Central memory CD8-positive, alpha-beta T cell (primary cell): ENCODE results near the gene TMTC2.
"Not testable (repeated sequence)": the region's sequence is repeated elsewhere in the genome, so short reads cannot be mapped to it uniquely, and the experiment has no call there.

Source experiments
- ATAC-seq: fragments of 150-1000 bp; cut with Tn5 transposase; replicated peaks from 2 replicates; pipeline ENCODE4 v1.10.0; 2022; ENCODE audit warnings: mild to moderate bottlenecking, moderate FRiP score, moderate number of reproducible peaks; ENCODE audit not compliant: poor library complexity, severe bottlenecking; ENCODE audit errors: extremely low read depth
- DNase-seq, 2 donors: peaks; one replicate each; pipeline ENCODE4 v3.0.0; 2021; ENCODE audit warnings: low spot score in 2 of 2
- H3K27ac Mint-ChIP-seq: one replicate; pipeline ENCODE4 v1.8.0; 2022; ENCODE audit warnings: low read depth, mild to moderate bottlenecking, moderate library complexity, mixed read lengths
- H3K27me3 Mint-ChIP-seq: one replicate; pipeline ENCODE4 v1.8.0; 2022; ENCODE audit warnings: mixed read lengths
- H3K36me3 Mint-ChIP-seq: one replicate; pipeline ENCODE4 v1.8.0; 2022; ENCODE audit warnings: mild to moderate bottlenecking, moderate library complexity, mixed read lengths; ENCODE audit not compliant: insufficient read depth
- H3K4me1 Mint-ChIP-seq: one replicate; pipeline ENCODE4 v1.8.0; 2022; ENCODE audit warnings: mixed read lengths
- H3K4me3 Mint-ChIP-seq: one replicate; pipeline ENCODE4 v1.8.0; 2022; ENCODE audit warnings: mild to moderate bottlenecking, moderate library complexity, mixed read lengths
- H3K9me3 Mint-ChIP-seq: one replicate; pipeline ENCODE4 v1.8.0; 2022; ENCODE audit warnings: mixed read lengths

The TMTC2 gene

DNA sequence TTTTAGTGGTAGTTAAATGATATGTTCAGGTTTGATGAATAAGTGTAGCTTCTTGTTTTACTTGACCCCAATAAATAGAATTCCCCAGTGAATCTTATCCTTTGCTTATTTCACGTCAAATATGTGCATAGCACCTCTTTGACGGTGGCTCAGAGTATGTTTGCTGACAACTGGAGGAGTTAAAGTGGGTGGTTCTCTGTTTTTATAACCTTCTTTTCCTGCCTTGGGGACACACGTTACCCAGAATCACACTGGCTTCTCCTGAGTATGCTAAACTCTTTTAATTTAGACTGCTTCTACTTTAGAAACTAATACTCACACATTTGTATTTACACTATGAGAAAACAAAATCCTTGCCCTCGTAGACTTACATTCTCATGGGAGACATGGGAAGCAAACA is 62.3 kb downstream of the TMTC2 start:
- Mint-ChIP-seq H3K4me1 (no peaks in the 10 kb centered on the region), H3K36me3 (no peaks in the 10 kb centered on the region), H3K27me3 (no peaks in the 10 kb centered on the region), H3K4me3 (no peak overlapping the region), H3K27ac (no peak overlapping the region), H3K9me3 (no peaks in the 10 kb centered on the region)
- DNase-seq = no peak
- ATAC-seq = no peak

DNA sequence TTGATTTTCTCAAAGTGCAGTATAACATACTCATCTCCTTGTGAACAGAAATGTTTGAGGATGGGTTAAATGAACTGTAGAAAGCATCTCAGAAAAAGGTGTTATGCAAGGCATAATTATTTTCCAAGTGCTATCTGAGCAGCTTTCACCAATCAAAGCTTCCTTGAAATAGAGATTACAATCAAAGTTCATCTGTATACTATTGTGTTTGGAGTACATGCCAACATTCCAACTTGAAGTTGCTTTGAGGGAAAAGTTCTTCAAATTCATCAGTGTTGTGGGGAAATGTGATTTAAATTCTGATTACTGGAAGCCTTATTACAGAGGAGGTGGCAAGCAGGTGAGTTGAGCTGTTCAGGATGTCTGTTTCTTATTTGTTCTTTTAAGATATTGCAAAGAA is 68.2 kb downstream of the TMTC2 start:
- Mint-ChIP-seq H3K4me1 (no peaks in the 10 kb centered on the region), H3K27ac (no peak overlapping the region), H3K36me3 (no peaks in the 10 kb centered on the region), H3K9me3 (no peaks in the 10 kb centered on the region), H3K27me3 (no peaks in the 10 kb centered on the region), H3K4me3 (no peak overlapping the region)
- DNase-seq (no peak), ATAC-seq (no peak)

GRCh38 chr12:82756303-82756702 is 69.6 kb downstream of the TMTC2 start:
- DNase-seq (no peak), ATAC-seq (no peak)
- no peak overlapping the region for H3K4me3 Mint-ChIP-seq
- no peaks in the 10 kb centered on the region for H3K4me1 Mint-ChIP-seq
- no peaks in the 10 kb centered on the region for H3K9me3 Mint-ChIP-seq
- H3K36me3 Mint-ChIP-seq = no peaks in the 10 kb centered on the region
- H3K27ac Mint-ChIP-seq = no peak overlapping the region
- H3K27me3 Mint-ChIP-seq = no peaks in the 10 kb centered on the region

DNA sequence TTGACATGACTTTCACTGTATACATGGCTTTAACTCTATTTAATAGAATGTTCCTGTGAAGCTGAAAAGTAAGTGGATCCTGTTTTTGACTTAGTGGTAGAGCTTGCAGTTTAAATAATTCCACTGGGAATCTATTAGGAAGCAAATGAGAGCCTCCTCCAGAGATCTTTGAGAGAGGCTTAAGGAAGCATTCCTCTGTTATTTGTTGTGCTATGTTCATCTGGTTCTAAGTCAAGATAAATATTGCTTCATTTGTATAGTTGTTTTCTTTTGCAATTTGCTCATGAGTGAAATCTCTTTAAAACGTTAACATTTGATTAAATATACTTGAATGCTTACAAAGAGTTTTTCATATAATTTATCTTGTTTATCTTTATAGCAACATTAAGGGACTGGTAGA is 70.4 kb downstream of the TMTC2 start:
- Mint-ChIP-seq H3K4me3 (no peak overlapping the region), H3K27ac (no peak overlapping the region), H3K4me1 (no peaks in the 10 kb centered on the region), H3K9me3 (no peaks in the 10 kb centered on the region), H3K27me3 (no peaks in the 10 kb centered on the region), H3K36me3 (no peaks in the 10 kb centered on the region)
- no peak for DNase-seq
- no peak for ATAC-seq

DNA sequence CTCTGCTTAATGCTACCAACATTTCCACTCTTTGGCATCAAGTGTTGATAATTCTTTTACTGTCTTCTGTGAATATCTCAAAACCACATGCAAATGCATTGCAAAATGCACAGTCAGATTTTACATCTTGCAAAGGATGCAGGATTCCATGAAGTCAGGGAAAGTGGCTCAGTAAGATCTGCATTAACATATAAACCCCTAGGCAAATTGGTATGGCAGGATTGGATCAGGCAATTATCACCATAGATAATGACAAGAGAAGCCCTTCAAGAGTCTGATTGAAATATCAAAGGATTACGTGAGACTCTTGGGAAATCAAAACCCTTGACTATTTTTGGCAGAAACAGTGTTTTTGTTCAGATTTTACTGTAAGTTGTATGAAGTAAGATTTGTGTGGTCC is 71.0 kb downstream of the TMTC2 start:
- Mint-ChIP-seq H3K4me1 (no peaks in the 10 kb centered on the region), H3K4me3 (no peak overlapping the region), H3K27ac (no peak overlapping the region), H3K9me3 (no peaks in the 10 kb centered on the region), H3K27me3 (no peaks in the 10 kb centered on the region), H3K36me3 (no peaks in the 10 kb centered on the region)
- ATAC-seq (no peak), DNase-seq (no peak)

DNA sequence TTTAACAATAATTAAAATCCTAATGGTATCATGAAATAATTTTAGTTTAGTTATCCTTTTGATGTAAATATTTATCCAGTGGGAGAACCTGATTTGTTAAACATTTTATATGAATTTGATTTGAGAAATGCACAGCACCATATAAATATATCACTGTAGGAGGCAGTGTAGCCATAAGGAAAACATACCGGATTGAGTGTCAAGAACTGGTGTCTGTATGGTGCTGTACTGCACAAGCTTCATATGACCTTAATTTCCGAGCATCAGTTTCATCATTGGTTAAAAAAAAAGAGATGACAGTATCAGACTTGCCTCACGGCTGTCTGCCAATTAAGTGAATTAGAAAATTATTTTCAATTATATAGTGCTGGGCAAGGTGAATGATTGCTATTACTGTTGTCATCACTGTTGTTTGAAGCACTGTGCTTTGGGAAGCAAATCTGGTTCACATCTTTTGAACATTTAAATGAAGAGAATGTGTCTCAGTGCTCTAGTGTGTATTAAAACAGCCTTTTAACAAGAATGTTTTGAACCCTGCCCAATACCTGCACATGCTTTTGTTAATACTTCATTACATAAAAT is 72.1 kb downstream of the TMTC2 start:
- H3K4me1 Mint-ChIP-seq = no peaks in the 10 kb centered on the region
- no peaks in the 10 kb centered on the region for H3K27me3 Mint-ChIP-seq
- no peaks in the 10 kb centered on the region for H3K9me3 Mint-ChIP-seq
- no peak for ATAC-seq
- no peak overlapping the region for H3K27ac Mint-ChIP-seq
- no peak for DNase-seq
- no peaks in the 10 kb centered on the region for H3K36me3 Mint-ChIP-seq
- no peak overlapping the region for H3K4me3 Mint-ChIP-seq

DNA sequence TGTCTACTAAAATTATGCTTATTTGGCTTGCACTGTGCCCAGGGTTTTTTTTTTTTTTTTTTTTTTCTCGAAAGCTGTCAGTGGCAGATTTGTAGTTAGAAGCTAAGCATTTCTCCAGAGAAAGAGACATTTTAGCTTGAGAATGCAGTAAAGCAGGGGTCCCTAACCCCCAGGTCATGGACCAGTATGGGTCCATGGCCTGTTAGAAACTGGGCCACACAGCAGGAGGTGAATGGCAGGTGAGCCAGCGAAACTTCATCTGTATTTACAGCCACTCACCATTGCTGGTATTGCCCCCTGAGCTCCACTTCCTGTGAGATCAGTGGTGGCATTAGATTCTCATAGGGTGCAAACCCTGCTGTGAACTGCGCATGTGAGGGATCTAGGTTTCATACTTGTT is 73.7 kb downstream of the TMTC2 start:
- no peaks in the 10 kb centered on the region for H3K4me1 Mint-ChIP-seq
- H3K27me3 Mint-ChIP-seq = no peaks in the 10 kb centered on the region
- no peak overlapping the region for H3K27ac Mint-ChIP-seq
- ATAC-seq = no peak
- H3K4me3 Mint-ChIP-seq = no peak overlapping the region
- H3K9me3 Mint-ChIP-seq = no peaks in the 10 kb centered on the region
- DNase-seq = no peak
- no peaks in the 10 kb centered on the region for H3K36me3 Mint-ChIP-seq

GRCh38 chr12:82765206-82765605 is 78.5 kb downstream of the TMTC2 start:
- not testable (repeated sequence) for DNase-seq, H3K27me3 Mint-ChIP-seq, H3K36me3 Mint-ChIP-seq, H3K4me1 Mint-ChIP-seq, H3K4me3 Mint-ChIP-seq, H3K27ac Mint-ChIP-seq, H3K9me3 Mint-ChIP-seq, ATAC-seq

DNA sequence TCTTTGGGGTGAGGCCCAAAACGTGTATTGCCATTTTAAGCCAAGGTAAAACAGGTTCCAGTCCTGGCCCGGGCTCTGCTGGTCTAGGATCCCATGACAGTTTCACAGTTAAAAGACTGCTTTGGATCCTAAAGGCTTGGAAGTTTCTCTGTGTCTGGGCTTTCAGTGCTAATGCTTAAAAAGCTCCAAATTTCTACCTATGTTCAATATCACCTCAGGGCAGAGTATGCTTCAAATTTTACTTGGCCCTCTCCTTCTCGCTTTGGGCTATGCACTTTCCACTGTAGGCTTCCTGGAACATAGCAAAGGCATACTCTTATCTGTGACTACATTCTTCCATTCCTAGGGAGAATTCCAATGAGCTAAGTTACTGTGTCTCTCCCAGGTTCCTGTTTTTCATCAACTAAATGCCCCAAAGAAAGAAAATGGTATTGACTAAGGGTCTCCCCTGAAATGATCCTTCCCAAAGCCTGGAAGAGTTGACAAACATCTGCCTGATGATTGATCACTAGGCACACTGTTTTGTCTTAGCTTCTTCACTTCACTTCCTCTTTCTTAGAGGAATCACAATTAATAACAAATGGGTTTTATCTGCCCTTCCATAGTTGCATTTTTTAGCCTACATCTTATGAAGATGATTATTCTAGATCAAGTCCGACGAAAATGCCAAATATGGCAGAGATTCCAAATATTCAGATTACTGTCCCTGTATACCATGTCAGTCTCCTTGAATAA is 79.4 kb downstream of the TMTC2 start:
- Mint-ChIP-seq H3K27me3 (no peaks in the 10 kb centered on the region), H3K4me1 (no peaks in the 10 kb centered on the region), H3K4me3 (no peak overlapping the region), H3K36me3 (peaks cover 1% of the 10 kb centered on the region), H3K9me3 (no peaks in the 10 kb centered on the region), H3K27ac (no peak overlapping the region)
- ATAC-seq (no peak), DNase-seq (no peak)

GRCh38 chr12:82774666-82775065 is 88.0 kb downstream of the TMTC2 start:
- H3K4me1 Mint-ChIP-seq = peaks cover 6% of the 10 kb centered on the region
- H3K36me3 Mint-ChIP-seq = no peaks in the 10 kb centered on the region
- no peak overlapping the region for H3K27ac Mint-ChIP-seq
- ATAC-seq (no peak), DNase-seq (no peak)
- no peaks in the 10 kb centered on the region for H3K27me3 Mint-ChIP-seq
- no peak overlapping the region for H3K4me3 Mint-ChIP-seq
- no peaks in the 10 kb centered on the region for H3K9me3 Mint-ChIP-seq

DNA sequence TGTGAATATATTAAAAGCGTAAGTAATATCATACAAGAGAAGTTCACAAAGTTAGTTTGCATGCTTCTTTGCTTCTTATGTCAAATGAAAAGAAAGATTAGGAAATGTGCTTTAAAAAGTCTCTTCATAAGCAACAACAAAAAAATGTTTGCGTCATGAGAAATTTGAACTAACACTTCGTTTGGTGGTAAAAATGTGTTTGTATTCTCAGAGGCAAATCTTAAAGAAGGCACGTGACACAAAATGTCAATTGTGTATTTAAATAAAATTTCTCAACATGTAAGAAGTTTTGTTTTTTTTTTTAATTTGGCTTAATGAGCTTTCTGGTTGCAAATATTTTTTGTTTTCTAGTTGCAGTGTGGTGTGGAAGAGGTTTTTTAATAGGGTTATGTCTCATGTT is 93.8 kb downstream of the TMTC2 start:
- no peak overlapping the region for H3K4me3 Mint-ChIP-seq
- no peak overlapping the region for H3K27ac Mint-ChIP-seq
- DNase-seq = no peak
- no peaks in the 10 kb centered on the region for H3K27me3 Mint-ChIP-seq
- peaks cover 2% of the 10 kb centered on the region for H3K36me3 Mint-ChIP-seq
- H3K4me1 Mint-ChIP-seq = peaks cover 6% of the 10 kb centered on the region
- H3K9me3 Mint-ChIP-seq = no peaks in the 10 kb centered on the region
- ATAC-seq = no peak

- no peak overlapping the region for H3K4me3 Mint-ChIP-seq
- peaks cover 6% of the 10 kb centered on the region for H3K4me1 Mint-ChIP-seq
- H3K9me3 Mint-ChIP-seq = no peaks in the 10 kb centered on the region
- no peak overlapping the region for H3K27ac Mint-ChIP-seq
- no peaks in the 10 kb centered on the region for H3K27me3 Mint-ChIP-seq
- peaks cover 2% of the 10 kb centered on the region for H3K36me3 Mint-ChIP-seq
- ATAC-seq (no peak), DNase-seq (no peak)
These were observed 94.7 kb downstream of the TMTC2 start for GRCh38 chr12:82781309-82781997.

DNA sequence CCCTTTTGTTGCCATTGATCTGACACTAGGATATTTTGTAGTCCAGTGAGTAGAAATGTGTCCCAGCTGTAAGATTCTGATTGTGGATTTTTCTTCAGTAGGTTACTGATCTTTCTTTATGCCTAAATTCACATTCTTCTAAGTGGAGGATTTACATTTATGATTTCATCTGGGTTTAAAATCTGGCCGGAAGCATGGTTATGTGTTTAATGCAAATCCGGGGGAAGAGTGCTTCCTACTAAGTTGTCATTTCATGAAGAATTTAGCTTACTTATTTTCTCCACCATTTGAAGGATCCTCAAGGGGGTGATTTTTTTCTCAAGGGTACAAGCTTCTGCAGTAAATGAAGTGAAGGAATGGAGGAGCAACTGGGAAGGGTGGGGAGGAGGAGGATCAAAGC is 96.7 kb downstream of the TMTC2 start:
- ATAC-seq = no peak
- H3K27me3 Mint-ChIP-seq = no peaks in the 10 kb centered on the region
- peaks cover 6% of the 10 kb centered on the region for H3K4me1 Mint-ChIP-seq

More for the DNA sequence above, 96.7 kb downstream of the TMTC2 start:
- Mint-ChIP-seq H3K9me3 (no peaks in the 10 kb centered on the region), H3K36me3 (peaks cover 2% of the 10 kb centered on the region), H3K27ac (no peak overlapping the region), H3K4me3 (no peak overlapping the region)
- no peak for DNase-seq
